ENCODE results near the gene EGFL7. TPM values are rescaled to one million over a fixed set of nuclear protein-coding genes. Genes with fewer than 3 reads are reported as not detected.
A peak's percentile ranks its signal among the peaks of the same experiment; 100 is the strongest.

EGFL7 gene
- total and polyA plus RNA-seq, 2 of the 13 experiments (the other 11 are each of a cell fraction or from before 2014, with no cell fraction given), result 0.20 to 5.1 TPM

DNA sequence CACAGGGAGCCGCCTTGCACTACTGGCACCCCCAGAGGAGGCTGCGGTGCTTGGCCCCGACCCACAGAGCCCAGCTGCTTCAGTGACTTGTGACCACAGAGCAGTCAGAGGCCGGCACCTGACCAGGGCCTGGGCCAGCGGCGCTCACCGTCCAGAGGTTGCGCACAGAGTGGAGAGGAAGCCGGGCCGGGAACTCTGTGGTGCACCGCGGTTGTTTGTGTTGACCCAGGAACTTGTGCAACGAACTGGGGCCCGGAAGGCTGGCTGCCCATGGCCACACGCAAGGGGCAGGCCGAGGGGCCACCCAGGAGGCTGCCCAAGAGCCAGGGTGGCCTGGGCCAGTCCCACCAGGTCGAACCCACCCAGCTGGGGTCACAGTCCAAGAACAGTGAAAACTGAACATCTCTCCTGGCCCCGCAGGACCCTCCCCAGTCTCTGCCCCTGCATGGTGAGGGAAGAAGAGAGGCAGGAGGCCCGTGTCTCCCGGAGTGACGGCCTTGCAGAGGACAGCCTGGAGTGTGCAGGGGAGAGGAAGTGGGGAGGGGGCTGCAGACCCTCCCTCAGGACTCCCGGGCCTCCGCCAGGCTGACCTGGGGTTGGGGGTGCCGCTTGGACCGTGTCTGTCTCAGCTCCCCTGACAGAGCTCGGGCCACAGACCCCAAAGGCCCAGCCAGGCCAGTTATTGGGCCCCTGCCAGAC lies 42.8 kb upstream of the EGFL7 start (continued):
- TF ChIP-seq, protein P1, sequence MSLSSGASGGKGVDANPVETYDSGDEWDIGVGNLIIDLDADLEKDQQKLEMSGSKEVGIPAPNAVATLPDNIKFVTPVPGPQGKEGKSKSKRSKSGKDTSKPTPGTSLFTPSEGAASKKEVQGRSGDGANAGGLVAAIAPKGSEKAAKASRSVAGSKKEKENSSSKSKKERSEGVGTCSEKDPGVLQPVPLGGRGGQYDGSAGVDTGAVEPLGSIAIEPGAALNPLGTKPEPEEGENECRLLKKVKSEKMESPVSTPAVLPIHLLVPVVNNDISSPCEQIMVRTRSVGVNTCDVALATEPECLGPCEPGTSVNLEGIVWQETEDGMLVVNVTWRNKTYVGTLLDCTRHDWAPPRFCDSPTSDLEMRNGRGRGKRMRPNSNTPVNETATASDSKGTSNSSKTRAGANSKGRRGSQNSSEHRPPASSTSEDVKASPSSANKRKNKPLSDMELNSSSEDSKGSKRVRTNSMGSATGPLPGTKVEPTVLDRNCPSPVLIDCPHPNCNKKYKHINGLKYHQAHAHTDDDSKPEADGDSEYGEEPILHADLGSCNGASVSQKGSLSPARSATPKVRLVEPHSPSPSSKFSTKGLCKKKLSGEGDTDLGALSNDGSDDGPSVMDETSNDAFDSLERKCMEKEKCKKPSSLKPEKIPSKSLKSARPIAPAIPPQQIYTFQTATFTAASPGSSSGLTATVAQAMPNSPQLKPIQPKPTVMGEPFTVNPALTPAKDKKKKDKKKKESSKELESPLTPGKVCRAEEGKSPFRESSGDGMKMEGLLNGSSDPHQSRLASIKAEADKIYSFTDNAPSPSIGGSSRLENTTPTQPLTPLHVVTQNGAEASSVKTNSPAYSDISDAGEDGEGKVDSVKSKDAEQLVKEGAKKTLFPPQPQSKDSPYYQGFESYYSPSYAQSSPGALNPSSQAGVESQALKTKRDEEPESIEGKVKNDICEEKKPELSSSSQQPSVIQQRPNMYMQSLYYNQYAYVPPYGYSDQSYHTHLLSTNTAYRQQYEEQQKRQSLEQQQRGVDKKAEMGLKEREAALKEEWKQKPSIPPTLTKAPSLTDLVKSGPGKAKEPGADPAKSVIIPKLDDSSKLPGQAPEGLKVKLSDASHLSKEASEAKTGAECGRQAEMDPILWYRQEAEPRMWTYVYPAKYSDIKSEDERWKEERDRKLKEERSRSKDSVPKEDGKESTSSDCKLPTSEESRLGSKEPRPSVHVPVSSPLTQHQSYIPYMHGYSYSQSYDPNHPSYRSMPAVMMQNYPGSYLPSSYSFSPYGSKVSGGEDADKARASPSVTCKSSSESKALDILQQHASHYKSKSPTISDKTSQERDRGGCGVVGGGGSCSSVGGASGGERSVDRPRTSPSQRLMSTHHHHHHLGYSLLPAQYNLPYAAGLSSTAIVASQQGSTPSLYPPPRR (CRISPR knock-in tag; IDR thresholded peaks at IDR 0.05; ENCODE audit: borderline replicate concordance), result peak; percentile 89
- TF ChIP-seq, protein P2, sequence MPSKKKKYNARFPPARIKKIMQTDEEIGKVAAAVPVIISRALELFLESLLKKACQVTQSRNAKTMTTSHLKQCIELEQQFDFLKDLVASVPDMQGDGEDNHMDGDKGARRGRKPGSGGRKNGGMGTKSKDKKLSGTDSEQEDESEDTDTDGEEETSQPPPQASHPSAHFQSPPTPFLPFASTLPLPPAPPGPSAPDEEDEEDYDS (CRISPR knock-in tag; IDR thresholded peaks at IDR 0.05), result 0 out of 2 replicates have a peak, but pooled peaks have one; percentile 13
- TF ChIP-seq FOSL2 (CRISPR knock-in tag; IDR thresholded peaks at IDR 0.05) (peak; percentile 30; the same call in 1 of the 2 replicates), BHLHE40 (IDR thresholded peaks at IDR 0.05; ENCODE audit: low read length) (peak; percentile 59; the same call in 1 of the 2 replicates), TBX2 (CRISPR knock-in tag; IDR thresholded peaks at IDR 0.05; ENCODE audit: borderline replicate concordance) (peak; percentile 76), ZNF136 (CRISPR knock-in tag; IDR thresholded peaks at IDR 0.05; ENCODE audit: low read depth) (no peak), ZMYM2 (CRISPR knock-in tag; IDR thresholded peaks at IDR 0.05) (0 out of 2 replicates have a peak, but pooled peaks have one; percentile 31), PPARG (CRISPR knock-in tag; conservative IDR thresholded peaks at IDR 0.05) (peak; percentile 60), HOXA9 (CRISPR knock-in tag; IDR thresholded peaks at IDR 0.05; ENCODE audit: borderline replicate concordance) (no peak), CEBPG (CRISPR knock-in tag; IDR thresholded peaks at IDR 0.05) (peak; percentile 87), DR1 (CRISPR knock-in tag; IDR thresholded peaks at IDR 0.05) (no peak), CCAR2 (optimal IDR thresholded peaks at IDR 0.05; ENCODE audit: low read depth, low read length) (no peak), SMAD1 (CRISPR knock-in tag; IDR thresholded peaks at IDR 0.05; ENCODE audit: borderline replicate concordance, low read depth) (no peak), SOX6 (IDR thresholded peaks at IDR 0.05) (no peak), SOX6 (CRISPR knock-in tag; IDR thresholded peaks at IDR 0.05) (peak; percentile 82)
- TF ChIP-seq, protein P3, sequence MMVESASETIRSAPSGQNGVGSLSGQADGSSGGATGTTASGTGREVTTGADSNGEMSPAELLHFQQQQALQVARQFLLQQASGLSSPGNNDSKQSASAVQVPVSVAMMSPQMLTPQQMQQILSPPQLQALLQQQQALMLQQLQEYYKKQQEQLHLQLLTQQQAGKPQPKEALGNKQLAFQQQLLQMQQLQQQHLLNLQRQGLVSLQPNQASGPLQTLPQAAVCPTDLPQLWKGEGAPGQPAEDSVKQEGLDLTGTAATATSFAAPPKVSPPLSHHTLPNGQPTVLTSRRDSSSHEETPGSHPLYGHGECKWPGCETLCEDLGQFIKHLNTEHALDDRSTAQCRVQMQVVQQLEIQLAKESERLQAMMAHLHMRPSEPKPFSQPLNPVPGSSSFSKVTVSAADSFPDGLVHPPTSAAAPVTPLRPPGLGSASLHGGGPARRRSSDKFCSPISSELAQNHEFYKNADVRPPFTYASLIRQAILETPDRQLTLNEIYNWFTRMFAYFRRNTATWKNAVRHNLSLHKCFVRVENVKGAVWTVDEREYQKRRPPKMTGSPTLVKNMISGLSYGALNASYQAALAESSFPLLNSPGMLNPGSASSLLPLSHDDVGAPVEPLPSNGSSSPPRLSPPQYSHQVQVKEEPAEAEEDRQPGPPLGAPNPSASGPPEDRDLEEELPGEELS (CRISPR knock-in tag; IDR thresholded peaks at IDR 0.05), result peak; percentile 85
- TF ChIP-seq, protein P4, sequence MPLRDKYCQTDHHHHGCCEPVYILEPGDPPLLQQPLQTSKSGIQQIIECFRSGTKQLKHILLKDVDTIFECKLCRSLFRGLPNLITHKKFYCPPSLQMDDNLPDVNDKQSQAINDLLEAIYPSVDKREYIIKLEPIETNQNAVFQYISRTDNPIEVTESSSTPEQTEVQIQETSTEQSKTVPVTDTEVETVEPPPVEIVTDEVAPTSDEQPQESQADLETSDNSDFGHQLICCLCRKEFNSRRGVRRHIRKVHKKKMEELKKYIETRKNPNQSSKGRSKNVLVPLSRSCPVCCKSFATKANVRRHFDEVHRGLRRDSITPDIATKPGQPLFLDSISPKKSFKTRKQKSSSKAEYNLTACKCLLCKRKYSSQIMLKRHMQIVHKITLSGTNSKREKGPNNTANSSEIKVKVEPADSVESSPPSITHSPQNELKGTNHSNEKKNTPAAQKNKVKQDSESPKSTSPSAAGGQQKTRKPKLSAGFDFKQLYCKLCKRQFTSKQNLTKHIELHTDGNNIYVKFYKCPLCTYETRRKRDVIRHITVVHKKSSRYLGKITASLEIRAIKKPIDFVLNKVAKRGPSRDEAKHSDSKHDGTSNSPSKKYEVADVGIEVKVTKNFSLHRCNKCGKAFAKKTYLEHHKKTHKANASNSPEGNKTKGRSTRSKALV (CRISPR knock-in tag; IDR thresholded peaks at IDR 0.05), result peak; percentile 100
- TF ChIP-seq, protein P5, sequence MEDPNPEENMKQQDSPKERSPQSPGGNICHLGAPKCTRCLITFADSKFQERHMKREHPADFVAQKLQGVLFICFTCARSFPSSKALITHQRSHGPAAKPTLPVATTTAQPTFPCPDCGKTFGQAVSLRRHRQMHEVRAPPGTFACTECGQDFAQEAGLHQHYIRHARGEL (CRISPR knock-in tag; IDR thresholded peaks at IDR 0.05), result no peak
- TF ChIP-seq, protein P6, sequence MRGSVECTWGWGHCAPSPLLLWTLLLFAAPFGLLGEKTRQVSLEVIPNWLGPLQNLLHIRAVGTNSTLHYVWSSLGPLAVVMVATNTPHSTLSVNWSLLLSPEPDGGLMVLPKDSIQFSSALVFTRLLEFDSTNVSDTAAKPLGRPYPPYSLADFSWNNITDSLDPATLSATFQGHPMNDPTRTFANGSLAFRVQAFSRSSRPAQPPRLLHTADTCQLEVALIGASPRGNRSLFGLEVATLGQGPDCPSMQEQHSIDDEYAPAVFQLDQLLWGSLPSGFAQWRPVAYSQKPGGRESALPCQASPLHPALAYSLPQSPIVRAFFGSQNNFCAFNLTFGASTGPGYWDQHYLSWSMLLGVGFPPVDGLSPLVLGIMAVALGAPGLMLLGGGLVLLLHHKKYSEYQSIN (CRISPR knock-in tag; IDR thresholded peaks at IDR 0.05; ENCODE audit: borderline replicate concordance), result no peak

Data from HepG2 (cell line).